Central memory CD8-positive, alpha-beta T cell (primary cell): Measurements from ENCODE around the gene TCEA2.

Experiments used
- ATAC-seq: fragments of 150-1000 bp; cut with Tn5 transposase; replicated peaks from 2 replicates; pipeline ENCODE4 v1.10.0; 2022; ENCODE audit warnings: mild to moderate bottlenecking, moderate FRiP score, moderate number of reproducible peaks; ENCODE audit not compliant: poor library complexity, severe bottlenecking; ENCODE audit errors: extremely low read depth
- DNase-seq, 2 donors: peaks; one replicate each; pipeline ENCODE4 v3.0.0; 2021; ENCODE audit warnings: low spot score in 2 of 2
- H3K27ac Mint-ChIP-seq: one replicate; pipeline ENCODE4 v1.8.0; 2022; ENCODE audit warnings: low read depth, mild to moderate bottlenecking, moderate library complexity, mixed read lengths
- H3K27me3 Mint-ChIP-seq: one replicate; pipeline ENCODE4 v1.8.0; 2022; ENCODE audit warnings: mixed read lengths
- H3K36me3 Mint-ChIP-seq: one replicate; pipeline ENCODE4 v1.8.0; 2022; ENCODE audit warnings: mild to moderate bottlenecking, moderate library complexity, mixed read lengths; ENCODE audit not compliant: insufficient read depth
- H3K4me1 Mint-ChIP-seq: one replicate; pipeline ENCODE4 v1.8.0; 2022; ENCODE audit warnings: mixed read lengths
- H3K4me3 Mint-ChIP-seq: one replicate; pipeline ENCODE4 v1.8.0; 2022; ENCODE audit warnings: mild to moderate bottlenecking, moderate library complexity, mixed read lengths
- H3K9me3 Mint-ChIP-seq: one replicate; pipeline ENCODE4 v1.8.0; 2022; ENCODE audit warnings: mixed read lengths

The TCEA2 gene

DNA sequence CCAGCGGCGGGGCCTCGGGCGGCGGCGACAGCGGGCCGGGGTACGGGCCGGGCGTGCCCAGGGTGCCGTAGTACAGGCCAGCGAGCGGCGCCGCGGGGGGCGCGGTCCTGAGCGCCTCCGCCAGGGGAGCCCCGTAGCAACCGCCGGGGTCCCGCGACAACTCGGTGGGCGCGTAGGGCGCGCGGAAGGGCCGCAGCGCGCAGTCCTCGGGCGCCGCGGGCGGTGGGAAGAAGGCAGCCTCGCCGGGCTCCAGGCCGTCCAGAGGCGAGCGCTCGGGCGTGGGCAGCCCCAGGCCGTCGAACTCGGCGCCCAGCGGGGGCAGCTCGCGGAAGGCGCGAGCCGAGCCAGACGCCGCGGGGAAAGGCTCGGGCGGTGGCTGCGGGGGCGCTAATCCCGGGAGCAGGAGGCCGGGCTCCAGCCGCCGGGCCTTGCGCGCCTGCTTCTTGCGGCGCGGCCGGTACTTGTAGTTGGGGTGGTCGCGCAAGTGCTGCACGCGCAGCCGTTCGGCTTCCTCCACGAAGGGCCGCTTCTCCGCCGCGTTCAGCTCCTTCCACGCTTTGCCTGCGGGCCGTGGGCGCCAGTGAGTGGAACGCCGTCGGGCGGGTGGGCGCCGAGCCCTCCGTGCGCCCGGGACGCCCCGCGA, 14.5 kb upstream of the TCEA2 start:
- H3K4me1 Mint-ChIP-seq, result peaks cover 11% of the 10 kb centered on the region
- ATAC-seq, result no peak
- H3K36me3 Mint-ChIP-seq, result peaks cover 6% of the 10 kb centered on the region
- peaks cover 29% of the 10 kb centered on the region for H3K27me3 Mint-ChIP-seq
- H3K9me3 Mint-ChIP-seq, result no peaks in the 10 kb centered on the region
- H3K4me3 Mint-ChIP-seq, result peak overlapping the region; percentile 57
- H3K27ac Mint-ChIP-seq, result no peak overlapping the region
- no peak for DNase-seq

DNA sequence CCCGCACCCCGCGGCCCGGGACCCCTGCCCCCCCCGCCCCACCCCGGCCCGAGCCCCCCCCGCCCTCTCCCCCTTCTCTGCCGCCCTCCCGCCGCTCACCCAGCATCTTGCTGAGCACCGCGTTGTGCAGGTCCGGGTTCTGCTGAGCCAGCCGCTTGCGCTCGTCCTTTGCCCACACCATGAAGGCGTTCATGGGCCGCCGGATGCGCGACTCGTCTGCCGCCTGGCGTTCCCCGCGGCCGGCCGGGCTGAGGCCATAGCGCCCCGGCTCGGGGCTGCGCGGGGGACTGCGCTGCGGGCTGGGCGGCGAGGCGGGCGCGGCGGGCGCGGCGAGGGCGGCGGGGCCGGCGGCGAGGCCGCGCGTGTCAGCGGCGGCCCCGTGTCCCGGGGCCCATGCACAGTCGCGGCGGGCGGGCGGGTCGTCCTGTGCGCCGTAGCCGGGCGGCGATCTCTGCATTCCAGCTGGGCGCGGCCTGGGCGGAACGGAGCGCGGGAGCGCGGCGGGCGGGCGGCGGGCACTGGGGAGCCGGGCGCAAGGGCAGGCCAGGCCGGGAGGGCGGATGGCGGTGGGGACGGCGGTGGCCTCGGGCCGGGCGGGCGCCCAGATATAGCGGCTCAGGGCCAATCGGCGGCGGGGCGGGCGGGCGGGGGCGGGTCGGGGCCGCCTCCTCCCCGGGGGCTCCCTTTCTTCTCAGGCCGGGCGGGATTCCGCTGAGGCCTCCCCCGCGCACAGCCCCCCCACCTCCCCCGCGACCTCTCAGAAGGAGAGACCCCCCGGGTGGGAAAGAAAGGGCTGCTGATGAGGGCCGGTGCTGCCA, 13.7 kb upstream of the TCEA2 start, which contains the start of gene SOX18:
Gene SOX18, minus strand, starts transcription at position 580 of the 818 bp plus-strand sequence. Its CDS starts 123 bp downstream, at position 457.
- DNase-seq (no peak), ATAC-seq (peak; percentile 46)
- no peak within 1 kb of the TSS for H3K27ac Mint-ChIP-seq
- no peaks in the 10 kb centered on the region for H3K9me3 Mint-ChIP-seq
- peaks cover 5% of the 10 kb centered on the region for H3K36me3 Mint-ChIP-seq
- peaks cover 34% of the 10 kb centered on the region for H3K27me3 Mint-ChIP-seq
- peaks cover 11% of the 10 kb centered on the region for H3K4me1 Mint-ChIP-seq
- H3K4me3 Mint-ChIP-seq, result peak within 1 kb of the TSS; percentile 57

DNA sequence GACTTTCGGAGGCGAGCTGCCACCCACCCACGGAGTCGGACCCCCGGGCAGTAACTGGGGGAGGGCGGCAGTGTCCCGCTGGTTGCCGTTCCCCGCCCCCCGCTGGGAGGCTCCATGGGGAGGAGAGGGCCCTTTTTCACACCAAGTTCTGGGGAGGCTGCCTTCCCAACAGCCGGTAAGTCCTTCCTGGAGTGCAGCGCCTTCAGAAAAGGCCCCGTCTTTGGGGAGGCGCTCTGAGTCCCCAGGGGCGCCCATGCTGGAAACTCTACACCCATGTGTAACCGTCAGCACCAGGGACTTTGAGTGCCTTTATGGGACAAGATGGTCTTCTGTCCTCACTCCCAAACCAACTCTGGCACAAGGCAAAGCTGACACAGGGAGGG, 13.1 kb upstream of the TCEA2 start:
- Mint-ChIP-seq H3K36me3 (peaks cover 5% of the 10 kb centered on the region), H3K27me3 (peaks cover 34% of the 10 kb centered on the region), H3K4me1 (peaks cover 11% of the 10 kb centered on the region), H3K27ac (no peak overlapping the region), H3K9me3 (no peaks in the 10 kb centered on the region), H3K4me3 (peak overlapping the region; percentile 20)
- DNase-seq (no peak), ATAC-seq (no peak)

DNA sequence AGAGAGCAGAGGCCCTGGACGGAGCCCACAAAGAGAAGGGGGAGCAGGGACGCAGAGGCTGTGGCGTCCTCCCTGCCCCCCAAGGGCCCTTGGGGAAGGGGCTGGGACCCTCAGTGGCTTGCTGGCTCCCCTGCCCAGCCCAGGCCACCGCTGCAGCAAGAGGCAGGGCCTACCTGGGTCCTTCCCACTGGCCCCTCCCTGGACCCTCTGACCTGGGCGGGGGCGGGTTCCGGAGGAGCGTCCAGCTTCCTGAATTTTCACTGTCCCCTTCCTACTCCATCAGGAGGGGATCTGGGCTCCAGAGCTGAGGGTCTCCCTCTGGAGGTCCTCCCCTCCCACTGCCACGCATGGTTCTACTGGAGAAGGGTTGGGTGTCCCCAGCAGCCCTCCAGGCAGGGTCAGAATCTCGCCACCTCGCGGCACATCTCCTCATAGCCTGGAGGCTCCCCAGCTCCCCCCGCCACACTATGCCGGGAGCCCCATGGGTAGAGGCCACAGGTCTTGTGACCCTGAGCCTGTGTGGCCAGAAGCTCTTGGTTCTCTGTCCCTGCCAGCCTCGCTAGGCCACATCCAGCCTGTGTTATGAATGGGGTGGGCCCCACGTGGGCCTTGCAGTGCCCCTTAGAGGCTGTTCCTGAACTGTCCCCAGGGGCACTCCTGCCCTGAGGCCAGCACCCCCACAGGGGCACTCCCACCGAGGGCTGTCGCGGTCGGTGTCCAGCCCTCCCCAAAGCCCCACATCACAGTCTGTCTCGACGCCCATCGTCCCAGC, 12.6 kb upstream of the TCEA2 start:
- H3K27me3 Mint-ChIP-seq, result peaks cover 34% of the 10 kb centered on the region
- no peaks in the 10 kb centered on the region for H3K9me3 Mint-ChIP-seq
- H3K4me1 Mint-ChIP-seq, result peaks cover 12% of the 10 kb centered on the region
- DNase-seq (no peak), ATAC-seq (no peak)
- H3K4me3 Mint-ChIP-seq, result peak overlapping the region; percentile 32
- no peak overlapping the region for H3K27ac Mint-ChIP-seq
- H3K36me3 Mint-ChIP-seq, result peaks cover 5% of the 10 kb centered on the region

DNA sequence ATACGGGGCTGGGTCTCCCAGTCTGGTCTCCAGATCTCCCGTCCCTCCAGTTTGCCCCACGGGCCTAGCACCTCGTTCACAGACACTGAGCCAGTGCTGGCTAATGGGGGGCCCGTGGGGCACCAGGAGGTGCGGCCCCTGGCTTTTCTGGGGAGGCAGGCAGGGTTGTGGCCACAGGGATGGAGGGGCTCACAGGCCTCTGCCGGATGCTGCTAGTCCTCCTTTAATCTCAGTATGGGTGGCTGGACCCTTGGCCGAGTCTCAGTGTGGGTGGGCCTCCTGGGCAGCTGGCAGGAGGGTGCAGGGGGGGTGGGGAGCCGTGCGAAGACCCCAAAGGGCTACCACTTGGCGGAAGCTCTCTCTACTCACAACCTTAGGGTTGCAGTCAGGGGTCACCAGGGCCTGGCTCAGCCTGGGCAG, 12.0 kb upstream of the TCEA2 start:
- Mint-ChIP-seq H3K36me3 (peaks cover 4% of the 10 kb centered on the region), H3K9me3 (no peaks in the 10 kb centered on the region), H3K27ac (no peak overlapping the region), H3K27me3 (peaks cover 30% of the 10 kb centered on the region), H3K4me1 (peaks cover 6% of the 10 kb centered on the region), H3K4me3 (no peak overlapping the region)
- no peak for DNase-seq
- no peak for ATAC-seq

DNA sequence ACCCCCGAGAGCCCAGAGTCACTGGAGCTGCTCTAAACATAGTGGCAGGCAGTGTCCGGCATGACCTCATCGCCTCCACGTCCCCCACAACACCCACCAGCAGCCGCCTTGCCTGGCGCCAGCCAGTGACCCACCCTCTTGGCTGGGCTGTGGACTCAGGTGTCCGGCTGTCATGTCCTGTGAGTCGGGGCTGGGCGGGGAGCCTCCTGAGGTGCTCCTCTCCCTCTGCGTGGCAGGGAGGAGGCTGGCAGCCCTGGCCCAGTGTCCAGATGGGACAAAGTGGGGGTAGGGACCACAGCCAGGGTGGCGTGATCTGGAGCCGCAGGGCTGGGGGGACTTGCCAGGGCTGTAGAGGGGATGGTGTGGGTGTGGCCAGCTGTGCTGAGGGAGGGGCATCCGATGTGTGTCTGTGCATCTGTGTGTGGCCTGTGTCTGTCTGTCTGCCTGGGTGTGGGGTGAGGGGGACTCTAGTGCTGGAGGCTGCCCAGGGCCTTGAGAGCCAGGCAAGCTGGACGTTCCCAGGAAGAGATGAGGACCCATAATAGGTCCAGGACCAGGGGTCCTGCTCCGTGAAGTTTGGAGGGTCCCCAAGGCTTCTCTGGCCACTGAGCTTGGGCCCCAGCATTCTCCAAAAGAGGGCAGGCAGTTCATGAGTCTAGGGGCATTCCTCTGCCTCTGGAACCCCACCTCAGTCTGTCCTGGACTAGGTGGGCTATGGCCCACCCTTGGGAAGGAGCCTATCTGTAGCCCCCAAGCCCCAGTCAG, 11.3 kb upstream of the TCEA2 start:
- Mint-ChIP-seq H3K9me3 (no peaks in the 10 kb centered on the region), H3K27me3 (peaks cover 23% of the 10 kb centered on the region), H3K4me3 (no peak overlapping the region)

DNA sequence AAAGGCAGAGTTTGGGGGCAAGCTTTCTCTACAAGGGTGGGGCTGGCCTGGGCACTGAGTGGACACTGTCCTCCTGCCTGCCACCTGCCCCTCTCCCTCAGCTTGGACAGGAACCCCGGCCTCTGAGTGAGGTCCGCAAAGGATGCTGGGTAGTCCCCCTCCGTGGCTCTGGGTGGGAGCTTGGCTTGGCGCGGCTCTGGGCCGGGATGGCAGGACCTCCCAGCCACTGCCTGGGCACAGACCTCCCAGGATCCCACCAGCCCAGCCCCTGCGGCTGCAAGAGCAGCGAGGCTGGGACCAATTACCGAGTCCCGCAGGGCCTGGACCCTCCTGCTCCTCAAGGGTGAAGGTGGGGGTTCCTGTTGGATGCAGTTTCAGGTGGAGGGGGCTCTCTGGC, 10.7 kb upstream of the TCEA2 start:
- DNase-seq (no peak), ATAC-seq (no peak)
- no peaks in the 10 kb centered on the region for H3K9me3 Mint-ChIP-seq
- no peak overlapping the region for H3K27ac Mint-ChIP-seq
- H3K27me3 Mint-ChIP-seq, result peaks cover 17% of the 10 kb centered on the region
- H3K4me1 Mint-ChIP-seq, result peaks cover 4% of the 10 kb centered on the region
- peaks cover 1% of the 10 kb centered on the region for H3K36me3 Mint-ChIP-seq
- no peak overlapping the region for H3K4me3 Mint-ChIP-seq

More for the DNA sequence above, 11.3 kb upstream of the TCEA2 start:
- H3K4me1 Mint-ChIP-seq, result peaks cover 4% of the 10 kb centered on the region
- H3K36me3 Mint-ChIP-seq, result peaks cover 1% of the 10 kb centered on the region
- DNase-seq (no peak), ATAC-seq (no peak)
- no peak overlapping the region for H3K27ac Mint-ChIP-seq

DNA sequence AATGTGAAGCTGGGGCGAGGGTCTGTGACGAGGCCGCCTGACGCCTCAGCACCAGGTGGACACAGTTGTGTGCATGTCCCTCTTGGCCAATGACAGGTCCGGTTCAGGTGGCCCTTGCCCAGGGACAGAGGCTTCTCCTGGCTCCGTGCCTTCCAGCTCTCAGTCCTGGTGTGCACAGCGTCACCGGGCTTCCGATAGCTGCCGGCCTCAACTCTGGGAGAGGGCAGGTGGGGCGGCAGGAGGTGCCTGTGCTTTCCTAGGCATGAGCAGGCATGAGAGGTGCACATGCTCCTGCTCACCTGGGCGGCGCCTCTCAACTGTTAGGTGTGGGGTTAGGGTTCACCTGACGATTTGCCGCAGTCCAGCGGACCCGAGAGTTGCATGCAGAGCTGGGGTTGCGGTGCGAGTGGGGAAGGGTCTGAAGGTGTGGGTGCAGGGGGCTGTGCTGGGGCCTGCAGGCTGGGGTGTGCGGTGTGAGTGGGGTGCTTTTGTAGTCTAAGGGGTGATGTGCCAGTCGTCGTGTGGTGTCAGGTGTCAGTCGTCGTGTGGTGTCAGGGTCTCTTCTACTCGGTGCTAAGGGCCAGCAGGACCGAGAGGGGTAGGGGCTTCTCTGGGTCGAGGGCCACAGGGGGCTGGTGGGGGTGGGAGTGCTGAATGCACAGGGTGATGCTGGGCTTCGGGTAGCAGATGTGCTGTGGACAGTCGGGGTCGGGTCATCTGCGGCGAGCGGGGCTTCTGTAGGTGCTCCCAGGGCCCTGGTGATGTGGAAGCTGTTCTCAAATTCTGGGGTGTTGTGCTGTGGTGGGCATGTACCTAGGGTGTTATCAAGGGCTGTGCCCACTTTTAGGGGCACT, 9.8 kb upstream of the TCEA2 start:
- Mint-ChIP-seq H3K27ac (no peak overlapping the region), H3K4me3 (no peak overlapping the region), H3K9me3 (no peaks in the 10 kb centered on the region), H3K27me3 (peaks cover 15% of the 10 kb centered on the region), H3K36me3 (peaks cover 1% of the 10 kb centered on the region), H3K4me1 (peaks cover 6% of the 10 kb centered on the region)
- DNase-seq (no peak), ATAC-seq (no peak)

DNA sequence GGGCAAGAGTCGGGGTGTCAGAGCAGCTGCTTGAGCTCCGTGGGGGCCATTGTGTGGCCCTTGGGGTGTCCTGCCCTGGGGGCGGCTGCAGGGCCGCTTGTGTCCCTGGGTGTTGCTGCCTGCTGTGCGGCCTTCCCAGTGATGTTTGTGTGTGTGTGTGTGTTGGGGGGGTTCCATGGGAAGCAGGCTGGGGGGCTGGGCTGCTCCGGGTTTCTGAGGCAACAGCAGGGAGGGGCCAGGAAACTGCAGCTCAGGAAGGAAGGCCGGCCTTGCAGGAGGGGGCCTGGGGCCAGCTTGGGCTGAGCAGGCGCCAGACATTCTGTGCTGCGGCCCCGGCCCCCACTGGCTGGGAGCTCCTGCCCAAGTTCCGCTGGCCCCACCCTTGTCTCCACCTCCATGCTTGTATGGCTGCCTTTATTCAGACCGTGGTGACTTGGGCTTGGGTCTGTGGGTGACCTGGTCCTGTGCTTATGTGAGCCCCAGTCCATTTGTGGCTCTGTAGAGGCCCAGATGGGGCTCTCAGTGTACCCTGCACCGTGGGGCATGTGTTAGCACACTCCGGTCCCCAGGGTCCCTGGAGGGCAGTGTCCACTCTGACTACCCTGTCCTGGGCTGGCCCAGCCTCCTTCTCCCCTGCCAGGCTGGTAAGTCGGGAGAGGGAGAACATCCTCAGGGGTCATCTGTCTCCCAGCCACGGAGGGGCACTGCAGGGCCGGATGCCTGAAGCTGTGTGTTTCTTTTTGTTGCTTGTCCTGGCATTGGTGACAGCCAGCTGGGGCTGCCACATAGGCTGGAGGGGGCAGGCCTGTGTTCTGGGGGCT, 8.9 kb upstream of the TCEA2 start:
- peaks cover 15% of the 10 kb centered on the region for H3K27me3 Mint-ChIP-seq
- no peak overlapping the region for H3K27ac Mint-ChIP-seq
- no peak overlapping the region for H3K4me3 Mint-ChIP-seq
- H3K9me3 Mint-ChIP-seq, result no peaks in the 10 kb centered on the region
- H3K4me1 Mint-ChIP-seq, result peaks cover 10% of the 10 kb centered on the region
- H3K36me3 Mint-ChIP-seq, result peaks cover 1% of the 10 kb centered on the region
- no peak for DNase-seq
- ATAC-seq, result no peak

DNA sequence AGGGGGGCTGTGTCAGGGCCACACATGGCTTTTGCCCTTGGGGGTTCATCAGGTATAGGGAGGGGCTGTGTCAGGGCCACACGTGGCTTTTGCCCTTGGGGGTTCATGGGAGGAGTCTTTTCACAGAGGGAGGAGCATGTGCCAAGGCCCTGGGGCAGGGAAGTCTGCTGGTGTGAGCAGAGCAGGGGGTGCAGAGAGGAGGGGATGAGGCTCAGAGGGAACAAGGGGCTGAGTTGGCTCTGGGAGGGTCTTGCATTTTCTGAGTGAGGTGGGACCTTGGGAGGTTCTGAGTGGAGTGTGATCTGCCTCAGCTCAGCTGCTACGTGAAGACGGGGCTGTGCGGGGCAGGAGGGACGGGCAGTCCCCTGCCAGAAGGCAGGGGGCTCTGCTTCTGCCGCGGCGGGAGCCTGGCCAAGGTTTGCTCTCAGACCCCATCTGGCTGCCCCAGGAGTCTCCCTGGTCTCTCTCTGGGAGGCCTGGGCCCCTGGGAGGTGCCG, 7.6 kb upstream of the TCEA2 start:
- Mint-ChIP-seq H3K27ac (peak overlapping the region; percentile 67), H3K27me3 (peaks cover 15% of the 10 kb centered on the region), H3K4me1 (peaks cover 15% of the 10 kb centered on the region), H3K9me3 (no peaks in the 10 kb centered on the region), H3K4me3 (no peak overlapping the region), H3K36me3 (peaks cover 1% of the 10 kb centered on the region)
- no peak for ATAC-seq
- no peak for DNase-seq
